Measurements from ENCODE around the gene TMEM17. TPM values are rescaled to one million over a fixed set of nuclear protein-coding genes. Genes with fewer than 3 reads are reported as not detected.

Gene TMEM17
- total RNA-seq, 1 donor from 2014 or later, result 3.5 TPM

GRCh38 chr2:62467475-62468321, 38.3 kb downstream of the TMEM17 start:
- TF ChIP-seq CTCF (conservative IDR thresholded peaks at IDR 0.05; ENCODE audit: low read depth, low read length), result no peak

GRCh38 chr2:62467100-62467474, 38.9 kb downstream of the TMEM17 start:
- DNase-seq (ENCODE audit: low read depth), result no peak
- TF ChIP-seq CTCF (conservative IDR thresholded peaks at IDR 0.05; ENCODE audit: low read depth, low read length), result no peak
- no peak overlapping the region for H3K4me3 ChIP-seq (ENCODE audit: low read depth, low read length)

More at GRCh38 chr2:62467475-62468321, 38.3 kb downstream of the TMEM17 start:
- DNase-seq (ENCODE audit: low read depth), result no peak
- H3K4me3 ChIP-seq (ENCODE audit: low read depth, low read length), result no peak overlapping the region

GRCh38 chr2:62466503-62466854, 39.5 kb downstream of the TMEM17 start:
- DNase-seq (ENCODE audit: low read depth), result no peak
- no peak for TF ChIP-seq CTCF (conservative IDR thresholded peaks at IDR 0.05; ENCODE audit: low read depth, low read length)
- H3K4me3 ChIP-seq (ENCODE audit: low read depth, low read length), result no peak overlapping the region

GRCh38 chr2:62465741-62466502, 40.1 kb downstream of the TMEM17 start:
- no peak for DNase-seq (ENCODE audit: low read depth)
- no peak overlapping the region for H3K4me3 ChIP-seq (ENCODE audit: low read depth, low read length)
- TF ChIP-seq CTCF (conservative IDR thresholded peaks at IDR 0.05; ENCODE audit: low read depth, low read length), result no peak

- no peak for TF ChIP-seq CTCF (conservative IDR thresholded peaks at IDR 0.05; ENCODE audit: low read depth, low read length)
Observed at GRCh38 chr2:62465039-62465740, 40.8 kb downstream of the TMEM17 start.

GRCh38 chr2:62464221-62465007, 41.6 kb downstream of the TMEM17 start:
- no peak for DNase-seq (ENCODE audit: low read depth)
- TF ChIP-seq CTCF (conservative IDR thresholded peaks at IDR 0.05; ENCODE audit: low read depth, low read length), result no peak
- H3K4me3 ChIP-seq (ENCODE audit: low read depth, low read length), result no peak overlapping the region

More at GRCh38 chr2:62465039-62465740, 40.8 kb downstream of the TMEM17 start:
- no peak overlapping the region for H3K4me3 ChIP-seq (ENCODE audit: low read depth, low read length)
- DNase-seq (ENCODE audit: low read depth), result no peak
